ENCODE measurements around the gene ITFG1.

Gene ITFG1

DNA sequence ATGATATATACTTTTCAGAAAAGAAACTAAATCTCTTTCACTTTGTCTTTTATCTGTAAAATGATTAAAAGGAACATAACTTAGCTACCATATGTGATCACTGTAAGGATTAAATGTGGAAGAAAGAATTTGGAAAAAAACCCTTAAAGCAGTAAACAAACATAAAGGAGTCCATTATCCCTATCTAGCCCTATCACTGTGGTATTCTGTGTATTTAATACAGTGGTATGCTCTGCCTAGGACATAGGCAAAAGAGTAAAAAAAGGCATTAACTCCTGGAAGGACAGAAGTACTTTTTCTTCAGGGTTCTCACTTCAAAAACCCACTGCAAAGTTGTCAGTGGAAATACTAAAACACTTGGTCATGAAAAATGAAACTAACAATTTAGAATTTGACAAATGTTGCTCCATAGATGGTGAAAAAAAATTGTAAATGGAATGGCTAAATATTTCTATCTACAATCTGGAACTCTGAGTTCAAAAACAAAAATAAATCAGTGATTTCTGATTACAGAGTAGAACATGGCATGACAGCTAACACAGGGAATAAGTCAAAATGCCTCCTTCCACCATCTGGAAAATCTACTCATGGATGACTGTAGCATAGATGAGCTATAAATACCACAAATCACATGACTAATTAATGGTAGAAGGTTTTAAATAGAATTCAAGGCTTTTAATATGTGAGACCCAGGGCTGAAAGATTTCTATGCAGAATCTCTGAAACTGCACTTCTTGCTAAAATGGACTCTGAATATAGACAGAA is 140.1 kb downstream of the ITFG1 start:
- DNase-seq, result no peak

DNA sequence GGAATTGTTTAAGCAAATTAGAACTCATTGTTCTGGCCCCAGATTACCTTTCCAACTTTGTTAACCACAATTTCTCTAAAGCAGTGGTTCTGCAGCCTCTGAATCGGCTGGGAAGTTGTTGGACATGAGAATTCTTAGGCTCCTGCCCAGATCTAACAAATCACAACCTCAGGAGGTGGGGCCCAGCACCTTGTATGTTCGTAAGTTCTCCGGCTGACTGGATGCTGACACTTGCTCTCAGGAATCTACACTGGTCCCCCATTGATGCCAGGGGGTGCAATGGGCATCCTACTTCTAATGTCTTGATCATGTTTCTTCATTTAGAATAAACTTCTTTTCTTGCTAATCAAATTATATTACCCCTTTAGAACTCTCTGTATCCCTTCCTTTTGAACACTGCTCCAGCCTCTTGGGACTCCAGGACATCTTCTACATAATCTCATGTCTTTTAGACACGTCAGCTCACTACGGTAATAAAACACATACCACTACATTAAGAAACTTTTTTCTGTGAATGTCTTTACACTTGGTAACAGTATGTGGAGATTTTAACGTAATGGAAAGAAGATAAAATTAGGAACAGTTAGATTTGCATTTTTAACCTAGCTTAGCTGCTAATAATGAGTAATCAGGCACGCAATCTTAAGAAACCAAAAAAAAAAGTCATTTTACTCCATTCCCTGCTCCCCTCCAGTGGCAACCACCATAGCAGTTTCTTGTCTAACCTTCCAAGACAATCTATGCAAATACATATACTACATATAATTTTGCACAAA is 143.2 kb downstream of the ITFG1 start:
- no peak for DNase-seq

DNA sequence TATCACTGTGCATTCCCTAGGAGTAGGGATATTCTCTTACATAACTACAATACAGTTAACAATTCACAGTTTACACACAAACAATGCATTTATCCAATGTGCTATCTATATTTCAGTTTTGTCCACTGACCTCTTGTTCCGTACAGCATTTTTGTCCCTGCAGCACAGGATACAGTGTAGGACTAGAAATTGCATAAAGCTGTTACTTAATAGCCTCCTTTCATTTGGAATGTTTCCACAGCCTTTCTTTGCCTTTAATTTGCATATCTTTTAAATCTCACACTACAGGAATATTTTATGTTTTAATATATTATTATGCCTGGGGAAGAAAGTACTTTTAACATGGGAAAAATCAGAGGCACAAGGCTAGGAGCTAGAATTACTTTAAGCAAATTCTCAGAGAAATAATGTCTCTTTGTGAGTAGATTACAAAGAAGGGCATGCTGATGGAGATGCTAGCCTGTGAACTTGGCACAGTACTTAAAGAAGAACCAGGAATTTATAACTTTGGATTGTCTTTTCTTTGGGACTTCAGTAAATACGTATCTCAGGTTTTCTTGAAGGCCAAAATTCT is 144.3 kb downstream of the ITFG1 start:
- DNase-seq, result no peak

DNA sequence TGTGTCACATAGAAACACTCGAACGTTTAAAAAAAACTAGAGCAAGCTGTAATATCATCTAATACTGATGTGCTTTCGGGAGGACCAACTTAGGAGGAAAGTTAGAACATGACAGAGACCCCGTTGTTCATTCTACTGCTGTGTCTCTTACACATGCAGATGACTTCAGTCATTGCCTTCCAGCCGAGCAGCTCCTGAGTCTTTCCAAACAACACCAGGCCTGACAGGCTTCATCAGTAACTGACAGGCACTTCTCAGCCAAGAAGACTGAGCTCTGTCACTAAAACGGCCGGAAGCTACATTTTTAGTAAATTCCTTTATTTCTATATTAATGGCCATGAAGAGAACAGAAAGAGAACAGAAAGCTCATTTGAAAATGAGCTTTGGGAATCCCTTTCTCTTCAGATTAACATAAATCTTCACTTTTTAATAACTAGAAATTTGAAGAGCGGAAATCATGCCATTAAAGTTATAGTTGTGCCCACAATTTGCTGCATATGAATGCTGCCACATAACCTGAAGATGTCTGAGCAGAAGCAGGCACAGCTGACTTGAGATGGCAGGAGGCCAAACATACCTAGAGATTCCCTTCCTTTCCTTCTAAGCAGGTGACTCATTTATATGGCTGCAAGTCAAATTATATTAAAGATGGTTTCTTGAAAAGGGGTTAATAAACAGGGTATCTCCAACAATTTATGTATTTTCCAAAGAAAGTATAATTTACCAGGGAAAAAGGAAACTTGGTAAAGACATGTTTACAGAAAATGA is 148.9 kb downstream of the ITFG1 start:
- no peak for DNase-seq

DNA sequence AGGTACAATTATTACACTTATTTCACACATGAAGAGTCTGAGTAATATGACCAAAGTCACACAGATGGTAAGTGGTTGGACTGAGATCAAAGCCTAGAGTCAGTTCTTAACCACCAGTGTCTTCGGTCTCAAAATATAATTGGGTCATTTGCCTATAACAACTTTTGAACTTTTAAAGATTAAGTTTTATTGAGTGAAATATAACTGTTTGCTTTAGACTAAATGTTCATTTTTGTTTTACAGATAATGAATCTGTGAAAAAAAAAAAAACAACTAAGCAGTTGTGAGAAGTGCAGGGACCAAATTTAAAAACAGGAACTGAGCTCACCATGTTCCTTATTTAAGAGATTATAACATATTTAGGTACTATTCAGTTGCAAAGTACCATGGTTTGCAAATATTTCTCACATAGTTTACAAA is 150.1 kb downstream of the ITFG1 start:
- DNase-seq, result no peak

DNA sequence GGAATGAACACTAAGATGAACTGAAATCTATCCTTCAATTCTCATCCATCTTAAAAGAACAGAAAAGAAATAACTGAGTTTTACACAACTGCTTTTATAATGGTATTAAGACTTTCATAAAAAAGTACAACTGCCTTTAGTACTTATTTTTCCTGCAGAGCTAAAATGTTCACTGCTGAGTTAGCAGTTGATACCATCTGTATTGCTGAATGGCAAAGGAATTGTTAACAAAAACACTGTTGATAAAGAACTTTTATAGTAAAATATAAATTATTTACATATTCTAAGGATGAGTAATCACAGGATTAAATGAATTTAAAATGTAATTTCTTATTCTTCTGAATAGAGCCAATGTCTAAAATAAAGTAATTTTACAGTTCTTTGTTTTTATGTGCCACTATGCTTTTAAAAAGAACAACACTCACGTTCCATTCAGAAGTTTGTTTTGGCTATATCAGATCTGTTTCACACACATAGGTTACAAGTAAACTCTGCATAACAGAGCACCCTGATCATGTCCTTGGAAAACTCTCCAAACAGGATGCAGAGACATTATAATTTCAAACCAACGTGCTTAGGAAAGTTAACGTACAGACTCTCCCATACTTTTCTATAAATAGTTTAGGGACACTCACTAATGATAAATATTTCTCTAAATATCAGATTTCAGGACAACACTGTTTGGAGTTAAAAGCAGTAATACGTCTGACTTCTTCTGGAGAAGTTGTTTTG is 151.1 kb downstream of the ITFG1 start:
- DNase-seq, result no peak

DNA sequence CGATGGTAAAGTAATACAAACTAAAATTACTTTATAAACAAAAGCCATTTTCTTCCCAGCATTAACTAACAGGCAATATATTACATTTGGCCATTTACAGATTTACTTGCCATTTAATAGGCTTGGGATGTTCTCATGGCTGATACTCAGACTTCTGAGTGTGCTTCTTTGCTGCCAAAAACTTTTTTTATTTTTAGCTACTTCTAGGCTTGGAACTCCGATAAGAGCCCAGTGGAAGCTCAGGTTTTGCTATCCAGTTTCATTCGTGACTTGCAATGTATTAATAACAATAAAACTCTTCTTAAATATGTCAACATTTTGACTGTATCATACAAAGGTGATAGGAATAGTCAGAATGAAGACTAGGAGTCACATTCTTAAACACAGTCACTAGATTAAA is 152.3 kb downstream of the ITFG1 start:
- no peak for DNase-seq

DNA sequence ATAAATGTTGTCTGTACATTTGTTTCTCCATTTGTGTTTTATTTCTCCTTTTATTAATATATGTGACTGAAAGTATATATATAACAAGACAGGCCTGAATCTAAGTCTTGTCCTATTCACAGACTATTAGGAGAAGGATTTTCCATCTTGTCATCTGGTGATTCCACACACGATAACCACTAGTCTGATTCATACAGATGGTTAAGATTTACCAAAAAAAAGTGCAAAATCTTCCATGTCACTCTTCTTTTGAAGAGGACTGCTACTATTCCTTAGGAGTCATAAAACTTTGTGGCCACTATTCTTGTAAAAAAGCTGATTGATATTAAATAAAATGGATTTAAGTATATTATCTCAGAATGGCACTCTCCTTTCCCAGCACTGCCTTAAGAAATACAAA is 156.3 kb downstream of the ITFG1 start:
- DNase-seq, result no peak

DNA sequence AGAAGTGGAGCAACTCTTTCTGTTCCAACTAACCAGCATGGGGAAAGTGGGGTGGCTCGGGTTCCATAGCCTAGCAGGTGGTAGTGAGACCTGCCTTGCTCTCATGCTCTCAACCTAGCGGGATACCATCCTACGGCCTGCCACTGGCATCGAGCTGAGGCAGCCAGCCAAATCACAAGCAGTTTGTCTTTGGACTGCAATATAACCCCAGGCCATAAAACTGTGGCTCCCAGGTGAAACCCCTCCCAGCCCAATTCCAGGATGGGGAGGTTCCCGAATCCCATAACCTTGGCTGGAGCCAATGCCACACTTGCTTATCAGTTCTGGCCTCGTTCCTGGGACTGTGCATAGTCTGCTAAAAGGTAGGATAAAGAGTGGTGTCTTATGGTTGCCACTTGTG is 161.3 kb downstream of the ITFG1 start:
- no peak for DNase-seq

DNA sequence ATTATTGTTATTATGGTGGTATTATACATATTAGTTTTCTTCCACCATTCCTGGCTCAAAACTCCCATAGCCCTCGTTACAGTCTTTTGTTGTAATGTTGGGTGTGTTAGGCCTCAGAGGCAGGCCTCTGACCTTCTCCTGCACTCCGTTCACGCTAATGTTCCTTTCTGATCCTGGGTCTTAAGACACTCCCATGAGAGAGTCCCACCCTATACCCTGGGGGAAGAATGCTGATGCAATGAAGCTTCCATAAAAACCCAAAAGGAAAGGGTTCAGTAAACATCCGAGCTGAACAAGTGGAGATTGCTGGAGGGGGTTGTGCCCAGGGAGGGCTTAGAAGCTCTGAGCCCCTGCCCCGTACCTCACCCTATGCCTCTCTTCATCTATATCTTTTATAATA is 175.9 kb downstream of the ITFG1 start:
- DNase-seq, result no peak

DNA sequence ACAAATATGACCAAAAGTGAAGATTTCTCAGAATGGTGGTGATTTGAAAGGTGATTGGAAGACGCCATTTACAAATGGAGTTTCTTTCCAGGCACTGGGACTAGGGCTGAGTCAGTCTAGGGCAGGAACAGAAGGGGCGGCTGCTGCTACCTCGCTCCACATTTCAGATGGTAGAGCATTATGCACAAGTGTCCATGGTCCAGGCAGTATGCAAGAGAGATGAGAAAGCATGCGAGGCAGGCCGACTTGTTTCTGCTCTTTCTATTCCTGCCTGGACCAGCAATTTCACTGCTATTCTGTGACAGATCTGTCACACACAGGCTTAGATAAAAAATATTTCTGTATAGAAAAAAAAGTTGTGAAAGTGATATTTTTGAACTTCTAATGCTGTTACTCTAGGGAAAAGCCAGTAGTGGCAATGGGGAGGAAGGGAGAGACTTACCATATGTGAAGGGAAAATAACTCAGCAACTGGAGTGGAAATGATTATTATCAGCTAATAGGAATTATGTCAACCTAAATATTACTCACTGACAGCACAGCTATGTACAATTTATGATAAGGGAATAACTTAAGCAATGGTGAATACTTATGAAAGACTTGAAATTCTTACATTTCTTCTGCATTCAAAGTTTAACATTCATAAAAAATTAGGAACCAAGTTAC is 182.4 kb downstream of the ITFG1 start:
- DNase-seq, result no peak

DNA sequence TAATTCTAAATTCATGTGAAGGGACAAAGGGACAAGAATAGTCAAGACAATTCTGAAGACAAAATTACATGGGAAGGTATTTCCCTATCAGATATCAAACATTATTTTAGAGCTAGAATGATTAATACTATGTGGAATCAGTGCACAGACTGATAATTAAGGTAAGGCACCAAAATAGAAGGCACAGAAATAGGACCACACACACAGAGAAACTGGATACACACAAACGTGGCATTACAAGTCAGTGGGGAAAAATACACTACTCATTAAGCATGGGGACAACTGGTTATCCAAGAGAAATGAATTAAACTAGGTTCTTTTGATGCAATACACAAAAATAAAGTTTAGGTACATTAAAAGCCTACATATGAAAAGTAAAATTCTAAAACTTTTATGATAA is 184.3 kb downstream of the ITFG1 start:
- DNase-seq, result no peak

DNA sequence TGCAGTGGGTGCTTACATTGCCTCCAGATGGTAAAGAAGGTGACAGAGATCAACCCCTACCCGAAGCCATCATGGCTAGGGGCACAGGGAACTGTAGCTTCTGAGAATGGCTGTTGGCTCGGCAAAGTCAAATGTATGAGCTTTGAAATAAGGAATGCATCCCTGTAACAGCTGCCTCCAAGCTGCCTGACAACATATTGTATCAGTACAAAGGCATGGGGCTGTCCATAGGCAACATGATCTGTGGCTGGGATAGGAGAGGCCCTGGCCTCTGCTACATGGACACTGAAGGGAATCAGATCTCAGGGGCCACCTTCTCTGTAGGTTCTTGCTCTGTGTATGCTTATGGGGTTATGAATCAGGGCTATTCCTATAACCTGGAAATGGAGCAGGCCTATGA is 197.9 kb downstream of the ITFG1 start:
- DNase-seq, result no peak

DNA sequence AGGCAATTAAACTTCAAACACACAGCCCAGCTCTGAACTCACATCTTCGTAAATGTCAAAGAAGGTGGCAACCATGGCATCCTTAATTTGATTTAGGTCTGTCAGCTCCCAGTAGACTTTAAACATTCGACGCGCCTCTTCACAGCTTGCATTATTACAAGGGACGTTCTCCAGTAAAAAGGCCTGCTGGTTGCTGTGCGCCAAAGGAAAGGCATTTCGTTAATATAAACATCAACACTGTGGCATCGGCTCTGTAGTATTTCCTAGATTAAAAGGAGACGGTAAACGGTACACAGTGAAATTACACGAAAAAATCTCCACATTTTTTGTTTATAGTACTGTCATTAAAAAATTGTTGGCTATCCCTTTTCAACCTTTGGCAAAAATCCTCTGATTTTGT is 200.4 kb downstream of the ITFG1 start:
- no peak for DNase-seq

DNA sequence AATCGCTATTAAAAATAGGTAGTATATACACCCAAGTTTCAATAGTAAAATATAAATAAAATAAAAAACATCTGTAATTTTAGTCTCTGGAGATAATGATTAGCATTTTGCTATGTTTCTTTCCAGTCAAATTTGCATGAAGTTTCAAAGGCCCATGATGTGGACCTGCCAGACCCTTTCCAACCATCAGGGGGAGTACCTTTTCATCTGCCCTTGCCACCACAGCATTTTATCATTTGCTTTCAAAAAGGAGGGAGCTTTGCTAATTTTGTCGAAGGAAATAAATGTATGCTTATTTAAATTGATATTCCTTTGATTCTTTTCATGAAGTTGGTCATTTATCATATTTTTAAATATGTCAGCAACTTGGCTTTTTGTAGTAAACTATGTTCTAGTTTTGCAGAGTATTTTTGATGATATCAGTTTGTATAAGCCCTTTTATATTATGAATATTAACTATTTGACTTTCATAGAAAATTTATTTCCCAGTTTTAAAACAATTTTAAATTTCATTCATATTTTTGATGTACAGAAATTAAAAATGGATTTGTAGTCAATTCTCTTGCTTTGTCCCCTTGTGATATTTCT is 201.9 kb downstream of the ITFG1 start:
- DNase-seq, result peak in 1 of 2 donors; percentile 7

DNA sequence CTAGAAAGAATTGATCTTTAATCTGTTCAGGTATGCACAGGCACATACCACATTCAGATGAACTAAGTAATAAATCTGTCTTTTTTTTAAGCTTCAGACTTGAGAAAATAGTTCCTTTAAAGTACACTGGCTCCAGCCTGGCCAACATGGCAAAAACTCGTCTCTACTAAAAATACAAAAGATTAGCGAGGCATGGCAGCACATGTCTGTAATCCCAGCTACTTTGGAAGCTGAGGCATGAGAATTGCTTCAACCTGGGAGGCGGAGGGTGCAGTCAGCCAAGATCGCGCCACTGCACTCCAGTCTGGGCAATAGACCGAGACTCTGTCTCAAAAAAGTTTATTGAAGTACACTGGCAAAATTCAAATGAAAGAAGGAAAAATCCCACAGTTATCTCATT is 206.1 kb downstream of the ITFG1 start:
- no peak for DNase-seq

DNA sequence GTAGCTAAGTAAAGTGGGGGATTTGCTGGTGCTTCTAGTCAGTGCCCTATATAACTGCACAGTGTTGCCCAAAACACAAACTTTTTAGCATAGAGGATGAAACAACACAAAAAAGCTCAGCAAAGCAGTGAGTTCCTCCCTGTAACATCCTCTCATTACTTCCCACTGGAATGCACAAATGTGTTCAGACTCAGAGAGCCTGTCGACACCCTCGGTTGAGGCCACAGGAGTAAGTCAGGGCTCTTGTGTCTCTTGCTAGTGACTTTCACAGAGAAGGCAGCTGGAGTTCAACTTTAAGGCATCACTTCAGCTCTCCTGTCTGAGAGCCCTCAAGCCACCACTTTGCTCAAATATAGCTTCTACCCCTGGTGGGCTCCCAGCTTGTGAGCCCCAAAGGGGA is 209.9 kb downstream of the ITFG1 start:
- DNase-seq, result no peak

DNA sequence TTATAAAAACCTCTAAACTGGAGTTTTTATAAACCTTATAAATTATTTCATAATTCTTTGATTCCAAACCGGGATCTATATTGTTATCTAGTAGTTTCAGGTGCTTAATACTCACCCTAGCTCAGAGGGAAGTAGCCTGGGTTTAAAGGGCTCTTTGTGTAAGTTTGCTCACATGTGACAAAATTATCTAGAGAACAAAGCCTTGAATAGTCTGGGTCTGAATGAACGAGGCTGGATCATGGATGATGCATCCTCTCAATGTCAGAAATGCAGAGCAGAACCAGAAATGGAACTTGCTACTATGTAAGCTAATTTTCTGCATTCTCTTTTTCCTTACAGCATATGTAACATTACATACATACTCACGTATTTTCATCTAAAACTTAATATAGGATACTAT is 213.2 kb downstream of the ITFG1 start:
- no peak for DNase-seq

DNA sequence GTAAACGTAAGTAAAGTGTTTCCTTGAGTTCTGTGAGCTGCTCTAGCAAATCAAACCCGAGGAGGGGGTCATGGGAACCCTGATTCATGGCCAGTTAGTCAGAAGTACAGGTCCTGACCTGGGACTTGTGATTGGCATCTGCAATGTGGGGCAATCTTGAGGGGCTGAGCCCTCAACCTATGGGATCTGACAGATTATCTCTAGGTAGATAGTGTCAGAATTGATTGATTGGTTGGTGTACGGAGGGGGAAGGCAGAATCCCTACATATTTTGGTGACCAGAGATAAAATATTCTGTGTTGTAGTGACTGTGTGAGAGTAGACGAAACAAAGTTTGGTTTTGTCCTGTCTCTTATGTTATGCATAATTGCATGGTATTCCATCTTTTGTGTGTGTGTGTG is 216.7 kb downstream of the ITFG1 start:
- no peak for DNase-seq

DNA sequence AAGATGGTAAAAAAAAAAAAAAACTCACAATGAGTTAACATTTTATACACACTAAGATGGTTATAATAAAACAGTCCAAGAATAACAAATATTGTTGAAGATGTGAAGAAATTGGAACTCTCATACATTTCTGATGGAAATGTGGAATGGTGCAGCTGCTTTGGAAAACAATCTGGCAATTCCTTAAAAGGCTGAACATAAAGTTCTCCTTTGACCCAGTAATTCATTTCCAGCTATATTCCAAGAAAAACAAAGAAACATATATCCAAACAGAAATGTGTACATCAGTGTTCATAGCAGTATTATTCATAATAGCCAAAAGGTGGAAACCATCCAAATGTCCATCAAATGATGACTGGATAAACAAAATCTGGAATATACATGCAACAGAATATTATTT is 219.8 kb downstream of the ITFG1 start:
- DNase-seq, result no peak

DNA sequence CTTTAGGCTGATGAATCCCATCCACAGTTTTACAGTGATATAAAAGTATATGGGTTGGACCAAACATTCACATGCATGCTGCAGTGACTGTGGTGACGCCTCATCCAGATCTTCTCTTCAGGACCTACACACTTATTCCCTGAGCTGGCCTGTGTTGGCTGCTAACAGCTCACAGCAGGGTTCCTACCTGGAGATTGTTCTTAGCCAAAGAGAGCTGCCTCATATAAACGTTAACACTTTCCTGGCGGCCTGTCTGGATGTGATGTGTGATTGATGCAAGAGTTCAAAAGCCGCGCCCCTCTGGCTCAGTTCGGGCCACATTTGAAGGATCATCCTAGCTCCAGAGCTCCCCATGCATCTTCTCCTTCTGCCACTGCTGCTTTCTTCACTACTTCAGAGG is 224.1 kb downstream of the ITFG1 start:
- DNase-seq, result no peak

DNA sequence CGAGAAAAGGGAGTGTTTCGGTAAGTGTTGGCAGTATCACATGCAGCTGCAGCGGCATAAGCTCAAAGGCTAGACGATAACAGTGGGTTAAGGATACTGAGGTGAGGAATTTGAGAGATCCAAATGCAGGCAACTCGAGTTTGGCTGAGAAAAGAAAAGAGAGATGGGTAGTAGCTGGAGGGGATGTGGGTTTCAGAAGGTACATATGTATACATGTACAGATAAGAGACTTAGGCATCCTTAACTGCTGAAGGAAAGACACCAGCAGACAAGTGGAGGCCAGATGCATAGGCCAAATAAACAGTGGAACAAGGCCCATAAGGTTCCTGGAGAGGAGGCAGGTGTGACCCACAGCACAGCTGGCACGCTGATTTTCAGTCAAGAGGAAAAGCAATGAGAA is 230.6 kb downstream of the ITFG1 start:
- DNase-seq, result no peak

Data from CD4-positive, alpha-beta T cell treated with Interleukin-1 beta for 1 hour (primary cell).